Measurements from ENCODE around the gene ARFGAP2. TPM values are rescaled to one million over a fixed set of nuclear protein-coding genes. Genes with fewer than 3 reads are reported as not detected.

ARFGAP2 gene
- total RNA-seq, 1 donor from 2014 or later: 105 TPM

GRCh38 chr11:47177229-47177845 lies 658 bp upstream of the ARFGAP2 start:
- Mint-ChIP-seq H3K9me3 (no peaks in the 10 kb centered on the region), H3K27me3 (ENCODE audit: low read depth) (no peaks in the 10 kb centered on the region), H3K4me3 (peak overlapping the region; percentile 97), H3K4me1 (peaks cover 21% of the 10 kb centered on the region), H3K36me3 (peaks cover 4% of the 10 kb centered on the region), H3K27ac (peak overlapping the region; percentile 98)
- DNase-seq (ENCODE audit: low spot score in 2 of 2, unreplicated experiment in 2 of 2): peak in 1 of 2 experiments; percentile 67
- peak; percentile 57 for TF ChIP-seq CTCF (IDR thresholded peaks at IDR 0.05; ENCODE audit: unreplicated experiment)

- no peak for TF ChIP-seq CTCF (IDR thresholded peaks at IDR 0.05; ENCODE audit: unreplicated experiment)
- H3K4me3 Mint-ChIP-seq: peak overlapping the region; percentile 97
- H3K4me1 Mint-ChIP-seq: peaks cover 21% of the 10 kb centered on the region
- peaks cover 13% of the 10 kb centered on the region for H3K36me3 Mint-ChIP-seq
- H3K27me3 Mint-ChIP-seq (ENCODE audit: low read depth): no peaks in the 10 kb centered on the region
- no peak for DNase-seq (ENCODE audit: low spot score in 2 of 2, unreplicated experiment in 2 of 2)
- no peaks in the 10 kb centered on the region for H3K9me3 Mint-ChIP-seq
- peak overlapping the region; percentile 100 for H3K27ac Mint-ChIP-seq
Observed at GRCh38 chr11:47175746-47176327, 842 bp downstream of the ARFGAP2 start.

GRCh38 chr11:47172740-47173336 lies 3.8 kb downstream of the ARFGAP2 start:
- H3K9me3 Mint-ChIP-seq: no peaks in the 10 kb centered on the region
- H3K4me1 Mint-ChIP-seq: peaks cover 20% of the 10 kb centered on the region
- H3K27ac Mint-ChIP-seq: no peak overlapping the region
- peaks cover 15% of the 10 kb centered on the region for H3K36me3 Mint-ChIP-seq
- TF ChIP-seq CTCF (IDR thresholded peaks at IDR 0.05; ENCODE audit: unreplicated experiment): no peak
- no peak for DNase-seq (ENCODE audit: low spot score in 2 of 2, unreplicated experiment in 2 of 2)
- no peak overlapping the region for H3K4me3 Mint-ChIP-seq
- no peaks in the 10 kb centered on the region for H3K27me3 Mint-ChIP-seq (ENCODE audit: low read depth)

GRCh38 chr11:47171856-47172255 lies 4.8 kb downstream of the ARFGAP2 start:
- Mint-ChIP-seq H3K4me3 (no peak overlapping the region), H3K27me3 (ENCODE audit: low read depth) (no peaks in the 10 kb centered on the region), H3K36me3 (peaks cover 15% of the 10 kb centered on the region), H3K27ac (no peak overlapping the region), H3K4me1 (peaks cover 12% of the 10 kb centered on the region), H3K9me3 (no peaks in the 10 kb centered on the region)
- no peak for TF ChIP-seq CTCF (IDR thresholded peaks at IDR 0.05; ENCODE audit: unreplicated experiment)
- DNase-seq (ENCODE audit: low spot score in 2 of 2, unreplicated experiment in 2 of 2): no peak

- DNase-seq (ENCODE audit: low spot score in 2 of 2, unreplicated experiment in 2 of 2): no peak
- Mint-ChIP-seq H3K9me3 (no peaks in the 10 kb centered on the region), H3K4me3 (no peak overlapping the region), H3K27me3 (ENCODE audit: low read depth) (no peaks in the 10 kb centered on the region), H3K4me1 (peaks cover 12% of the 10 kb centered on the region), H3K27ac (no peak overlapping the region), H3K36me3 (peaks cover 15% of the 10 kb centered on the region)
- TF ChIP-seq CTCF (IDR thresholded peaks at IDR 0.05; ENCODE audit: unreplicated experiment): no peak
Observed at GRCh38 chr11:47171061-47171838, 5.4 kb downstream of the ARFGAP2 start.
